Glomerular endothelial cell (primary cell): ENCODE data around the gene KHDRBS2. TPM values are rescaled to one million over a fixed set of nuclear protein-coding genes. Genes with fewer than 3 reads are reported as not detected.
"Not testable (repeated sequence)": the region's sequence is repeated elsewhere in the genome, so short reads cannot be mapped to it uniquely, and the experiment has no call there.

Source experiments
- DNase-seq: peaks from one replicate; pipeline ENCODE4 v3.0.0-alpha.2; 2011; ENCODE audit warnings: low read depth, low spot score; ENCODE audit errors: extremely low read depth
- total RNA-seq: library from RNA; depleted of rRNA; stranded (reverse); fragments of >200 nt; gene quantifications from 2 replicates; pipeline ENCODE4 v1.2.3, GENCODE V29; 2015

The KHDRBS2 gene
- total RNA-seq, 1 donor from 2014 or later, result not detected

- DNase-seq, result no peak
Measured at GRCh38 chr6:61886608-61887259, 399.3 kb downstream of the KHDRBS2 start.

- DNase-seq, result no peak
Measured at GRCh38 chr6:61869632-61870400, 416.2 kb downstream of the KHDRBS2 start.

- no peak for DNase-seq
Measured at GRCh38 chr6:61868507-61869080, 417.4 kb downstream of the KHDRBS2 start.

- no peak for DNase-seq
Measured at GRCh38 chr6:61867635-61868034, 418.4 kb downstream of the KHDRBS2 start.

- DNase-seq, result no peak
Measured at GRCh38 chr6:61857541-61857940, 428.5 kb downstream of the KHDRBS2 start.

GRCh38 chr6:61841958-61842357 lies 444.1 kb downstream of the KHDRBS2 start:
- DNase-seq, result no peak

GRCh38 chr6:61835237-61835636 lies 450.8 kb downstream of the KHDRBS2 start:
- DNase-seq, result no peak

- DNase-seq, result no peak
Measured at GRCh38 chr6:61833176-61833755, 452.8 kb downstream of the KHDRBS2 start.

GRCh38 chr6:61817716-61818115 lies 468.3 kb downstream of the KHDRBS2 start:
- DNase-seq, result no peak

- DNase-seq, result no peak
Measured at GRCh38 chr6:61810047-61810446, 476.0 kb downstream of the KHDRBS2 start.

- no peak for DNase-seq
Measured at GRCh38 chr6:61809004-61809595, 476.9 kb downstream of the KHDRBS2 start.

GRCh38 chr6:61787998-61788397 lies 498.0 kb downstream of the KHDRBS2 start:
- no peak for DNase-seq

GRCh38 chr6:61769446-61769845 lies 516.6 kb downstream of the KHDRBS2 start:
- not testable (repeated sequence) for DNase-seq

- DNase-seq, result no peak
Measured at GRCh38 chr6:61755739-61756138, 530.3 kb downstream of the KHDRBS2 start.

GRCh38 chr6:61751986-61752385 lies 534.0 kb downstream of the KHDRBS2 start:
- DNase-seq, result no peak

GRCh38 chr6:61745994-61746393 lies 540.0 kb downstream of the KHDRBS2 start:
- no peak for DNase-seq

- no peak for DNase-seq
Measured at GRCh38 chr6:61711849-61712248, 574.2 kb downstream of the KHDRBS2 start.

- no peak for DNase-seq
Measured at GRCh38 chr6:61688165-61688564, 597.9 kb downstream of the KHDRBS2 start.

- DNase-seq, result no peak
Measured at GRCh38 chr6:61682562-61682961, 603.5 kb downstream of the KHDRBS2 start.

- no peak for DNase-seq
Measured at GRCh38 chr6:61679625-61680024, 606.4 kb downstream of the KHDRBS2 start.

GRCh38 chr6:61675734-61676133 lies 610.3 kb downstream of the KHDRBS2 start:
- no peak for DNase-seq
